Esophagus muscularis mucosa (tissue), 3 donors: ENCODE measurements around the gene TMEM260.

Source experiments
- POLR2A ChIP-seq: fragments of 450-650 bp; IDR thresholded peaks from one replicate; pipeline ENCODE4 v1.6.1; 2017; ENCODE audit warnings: antibody characterized with exemption, moderate library complexity, mild to moderate bottlenecking, low read depth
- POLR2AphosphoS5 ChIP-seq, 2 donors: sonication (generic); formaldehyde crosslinking; IDR thresholded peaks; one replicate each; pipeline ENCODE4 v1.6.1; 2017; ENCODE audit warnings: antibody characterized with exemption in 2 of 2
- TF ChIP-seq, protein P1 (sequence below), 3 experiments: fragments of 200-600 bp in 2 of 3; fragments of 450-650 bp in 1 of 3; sonication (generic) in 2 of 3; IDR thresholded peaks; one replicate each; pipeline ENCODE4 v1.5.1; 2017 to 2019; ENCODE audit warnings: antibody characterized with exemption in 3 of 3, mild to moderate bottlenecking in 2 of 3, moderate library complexity in 1 of 3

DNA sequence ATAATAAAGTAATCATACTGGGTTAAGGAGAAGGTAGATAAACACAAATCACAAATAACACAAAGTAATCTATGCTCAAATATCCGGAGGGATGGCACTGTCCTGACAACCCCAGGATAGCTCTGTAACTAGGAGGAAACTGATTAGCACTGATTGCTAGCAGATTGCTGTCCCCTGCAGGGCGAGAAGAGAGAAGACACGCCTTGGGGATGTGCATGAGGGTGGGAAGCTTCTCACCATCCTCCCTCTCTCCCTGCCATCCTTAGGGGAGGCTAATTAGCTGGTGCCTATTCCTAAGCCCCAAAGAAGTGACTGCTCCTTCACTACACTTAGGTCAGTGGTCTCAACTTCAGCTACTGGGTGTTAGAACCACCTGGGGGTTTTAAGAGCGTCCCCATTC, 27.0 kb upstream of the TMEM260 start:
- TF ChIP-seq POLR2AphosphoS5 (IDR thresholded peaks at IDR 0.05) (no peak), POLR2A (no peak)
- TF ChIP-seq, protein P1, sequence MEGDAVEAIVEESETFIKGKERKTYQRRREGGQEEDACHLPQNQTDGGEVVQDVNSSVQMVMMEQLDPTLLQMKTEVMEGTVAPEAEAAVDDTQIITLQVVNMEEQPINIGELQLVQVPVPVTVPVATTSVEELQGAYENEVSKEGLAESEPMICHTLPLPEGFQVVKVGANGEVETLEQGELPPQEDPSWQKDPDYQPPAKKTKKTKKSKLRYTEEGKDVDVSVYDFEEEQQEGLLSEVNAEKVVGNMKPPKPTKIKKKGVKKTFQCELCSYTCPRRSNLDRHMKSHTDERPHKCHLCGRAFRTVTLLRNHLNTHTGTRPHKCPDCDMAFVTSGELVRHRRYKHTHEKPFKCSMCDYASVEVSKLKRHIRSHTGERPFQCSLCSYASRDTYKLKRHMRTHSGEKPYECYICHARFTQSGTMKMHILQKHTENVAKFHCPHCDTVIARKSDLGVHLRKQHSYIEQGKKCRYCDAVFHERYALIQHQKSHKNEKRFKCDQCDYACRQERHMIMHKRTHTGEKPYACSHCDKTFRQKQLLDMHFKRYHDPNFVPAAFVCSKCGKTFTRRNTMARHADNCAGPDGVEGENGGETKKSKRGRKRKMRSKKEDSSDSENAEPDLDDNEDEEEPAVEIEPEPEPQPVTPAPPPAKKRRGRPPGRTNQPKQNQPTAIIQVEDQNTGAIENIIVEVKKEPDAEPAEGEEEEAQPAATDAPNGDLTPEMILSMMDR (IDR thresholded peaks at IDR 0.05), result no peak
